Esophagus squamous epithelium (tissue), 5 donors: ENCODE results near the gene ANKRD9. TPM values are rescaled to one million over a fixed set of nuclear protein-coding genes. Genes with fewer than 3 reads are reported as not detected.

Experiments
- DNase-seq: peaks from one replicate; lab custom pipeline; 2025; lab: John Stamatoyannopoulos, UW
- H3K27ac ChIP-seq, 4 donors: fragments of 200-600 bp; sonication (generic); one replicate each; pipeline ENCODE4 v1.5.1; 2016 to 2019; ENCODE audit warnings: mild to moderate bottlenecking in 1 of 4
- H3K27me3 ChIP-seq, 4 donors: fragments of 200-600 bp; sonication (generic); 1 replicate in 3 of 4; 2 replicates in 1 of 4; pipeline versions ENCODE4 v1.5.1 to v1.6.0; 2017 to 2021; ENCODE audit warnings: antibody characterized with exemption in 1 of 4
- H3K36me3 ChIP-seq, 3 donors: fragments of 200-600 bp; sonication (generic); one replicate each; pipeline ENCODE4 v1.5.1; 2016 to 2019
- H3K4me1 ChIP-seq, 3 donors: fragments of 200-600 bp; sonication (generic); one replicate each; pipeline ENCODE4 v1.5.1; 2017 to 2019
- H3K4me3 ChIP-seq, 4 donors: fragments of 200-600 bp; sonication (generic); 1 replicate in 3 of 4; 2 replicates in 1 of 4; pipeline ENCODE4 v1.5.1; 2016 to 2019; ENCODE audit warnings: mild to moderate bottlenecking in 2 of 4, moderate library complexity in 1 of 4
- H3K9me3 ChIP-seq, 3 donors: fragments of 200-600 bp; sonication (generic); one replicate each; pipeline ENCODE4 v1.5.1; 2016 to 2019
- CTCF ChIP-seq, 6 experiments: fragments of 450-650 bp in 4 of 6; fragments of 200-600 bp in 2 of 6; sonication (generic) in 2 of 6; IDR thresholded peaks; one replicate each; pipeline ENCODE4 v1.5.1; 2016 to 2019; ENCODE audit warnings: antibody characterized with exemption in 6 of 6, mild to moderate bottlenecking in 4 of 6, moderate library complexity in 4 of 6
- POLR2A ChIP-seq, 4 donors: fragments of 450-650 bp; IDR thresholded peaks; one replicate each; pipeline ENCODE4 v1.6.1; 2017; ENCODE audit warnings: antibody characterized with exemption in 4 of 4, mild to moderate bottlenecking in 4 of 4, moderate library complexity in 3 of 4
- WGBS, 2 donors: methylation state at CpG; one replicate each; pipeline ENCODE4 v1.1.5; 2018; 5-methylcytosine and 5-hydroxymethylcytosine counted together
- intact Hi-C: fragments of 100-400 bp; cut with DNase I; formaldehyde crosslinking; loops from one replicate; pipeline ENCODE4 v1.15.0; 2022
- total RNA-seq, 4 donors: library from RNA; depleted of rRNA; stranded (reverse); fragments of >200 nt; gene quantifications; one replicate each; pipeline ENCODE4 v1.1.0, GENCODE V29; 2016
- donor health status: DM: yes; HTN: yes; CAD: no.

Gene ANKRD9
- total RNA-seq, 4 donors from 2014 or later = 20.0 to 39.0 (median 30.2) TPM

- intact Hi-C loops = no loop called here
- WGBS, 2 donors = 76% methylated on average over 7 to 13 of the region's 29 CpGs
- Histone ChIP-seq H3K4me3 (no peak overlapping the region), H3K27ac (no peak overlapping the region), H3K36me3 (no peaks in the 10 kb centered on the region), H3K27me3 (peaks cover 0 to 28% (median 3%) of the 10 kb centered on the region in 4 donors), H3K9me3 (no peaks in the 10 kb centered on the region), H3K4me1 (peaks cover 10 to 40% (median 22%) of the 10 kb centered on the region in 3 donors)
- DNase-seq = no peak
- TF ChIP-seq POLR2A (IDR thresholded peaks at IDR 0.05) (no peak), CTCF (IDR thresholded peaks at IDR 0.05) (no peak)
These were observed 30.9 kb upstream of the ANKRD9 start for GRCh38 chr14:102540315-102541028.

- no peak for DNase-seq
- Histone ChIP-seq H3K36me3 (no peaks in the 10 kb centered on the region), H3K27me3 (peaks cover 0 to 20% (median 0%) of the 10 kb centered on the region in 4 donors), H3K27ac (no peak overlapping the region), H3K4me1 (peaks cover 3 to 32% (median 16%) of the 10 kb centered on the region in 3 donors), H3K9me3 (no peaks in the 10 kb centered on the region), H3K4me3 (no peak overlapping the region)
- TF ChIP-seq POLR2A (IDR thresholded peaks at IDR 0.05) (no peak), CTCF (IDR thresholded peaks at IDR 0.05) (no peak)
- WGBS, 2 donors = 20% methylated on average over 2 of the region's 17 CpGs; no CpG with 5 or more reads in 1 of the 2 donors
- intact Hi-C loops = no loop called here
These were observed 30.2 kb upstream of the ANKRD9 start for GRCh38 chr14:102539544-102540314.

DNA sequence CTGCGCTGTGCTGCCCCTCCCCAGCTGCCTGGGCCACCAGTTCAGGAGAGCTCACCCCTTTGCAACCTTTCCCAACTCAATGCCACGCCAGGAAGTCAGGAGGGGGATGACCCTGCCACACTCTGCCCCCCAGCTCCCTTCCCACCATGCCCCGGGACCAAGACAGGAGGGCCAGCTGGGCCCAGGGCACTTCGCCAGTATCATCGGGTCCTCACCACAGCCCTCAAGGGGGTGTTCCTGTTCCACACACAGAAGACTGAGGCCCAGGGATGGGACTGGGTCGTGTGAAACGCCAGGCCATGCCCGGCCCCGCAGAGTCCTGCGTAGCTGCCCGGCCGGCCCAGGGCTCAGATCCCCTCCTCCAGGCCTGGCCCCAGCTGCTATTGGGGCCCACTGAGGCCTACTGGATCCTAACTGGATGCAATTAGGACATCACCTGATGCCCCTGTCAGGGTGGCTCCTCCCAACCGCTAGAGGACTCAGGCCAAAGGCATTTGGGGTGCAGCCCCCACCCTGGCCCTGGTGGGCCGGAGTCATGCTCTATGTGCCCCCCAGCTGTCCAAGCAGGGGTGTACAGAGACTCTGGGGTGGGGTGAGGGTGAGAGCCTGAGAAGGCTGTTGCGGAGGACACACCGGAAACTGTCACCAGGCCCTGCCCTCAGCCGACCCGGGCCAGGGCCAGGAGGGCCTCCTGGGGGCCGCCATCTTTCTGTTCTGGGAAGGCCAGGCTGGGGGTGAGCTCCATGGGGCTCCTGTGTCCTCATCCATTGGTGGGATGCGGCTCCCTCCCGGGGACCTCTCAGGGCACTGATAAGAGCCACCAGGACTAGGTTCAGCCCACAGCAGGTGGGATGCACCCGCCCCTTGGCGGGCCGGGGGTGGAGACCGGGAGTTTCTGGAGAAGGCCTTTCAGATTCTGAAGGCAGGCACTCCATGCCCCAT lies 29.3 kb upstream of the ANKRD9 start:
- 62 to 65% methylated on average over 8 to 9 of the region's 25 CpGs for WGBS, 2 donors
- peaks cover 0 to 12% (median 0%) of the 10 kb centered on the region in 4 donors for H3K27me3 ChIP-seq
- TF ChIP-seq POLR2A (IDR thresholded peaks at IDR 0.05) (no peak), CTCF (IDR thresholded peaks at IDR 0.05) (no peak)
- DNase-seq = no peak
- H3K4me3 ChIP-seq = no peak overlapping the region
- no peaks in the 10 kb centered on the region for H3K9me3 ChIP-seq
- peaks cover 0 to 24% (median 7%) of the 10 kb centered on the region in 3 donors for H3K4me1 ChIP-seq
- no peaks in the 10 kb centered on the region for H3K36me3 ChIP-seq
- H3K27ac ChIP-seq = no peak overlapping the region
- intact Hi-C loops = no loop called here

DNA sequence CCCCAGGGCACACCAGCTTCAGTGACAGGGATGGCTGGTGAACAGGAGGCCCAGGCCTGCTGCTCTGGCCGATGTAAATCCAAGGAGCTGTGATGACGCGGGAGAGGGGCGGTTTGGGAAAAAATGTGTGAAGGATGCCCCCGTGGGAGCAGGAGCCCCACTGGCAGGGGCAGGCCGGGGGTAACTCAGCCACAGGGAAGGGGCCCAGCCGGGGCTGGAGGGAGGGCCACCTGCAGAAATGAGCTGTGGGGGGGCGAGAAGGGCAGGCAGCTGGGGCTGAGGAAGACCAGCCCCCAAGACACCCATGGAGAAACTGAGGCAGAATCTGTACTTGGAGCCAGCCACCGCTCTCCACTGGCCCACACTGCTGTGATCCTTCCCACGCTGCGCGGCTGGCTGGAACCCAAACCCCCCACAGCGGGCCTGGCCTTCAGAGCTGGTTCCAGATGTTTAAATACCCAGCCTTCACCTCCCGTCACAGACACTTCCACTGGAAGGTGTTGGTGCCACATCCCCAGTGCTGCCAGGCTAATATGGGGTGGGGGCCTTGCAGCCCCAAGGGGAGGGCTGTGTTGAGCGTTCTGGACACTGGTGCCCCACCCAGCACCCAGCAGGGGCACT lies 28.5 kb upstream of the ANKRD9 start:
- H3K27me3 ChIP-seq = peaks cover 0 to 4% (median 0%) of the 10 kb centered on the region in 4 donors
- no peak for DNase-seq
- H3K27ac ChIP-seq = no peak overlapping the region
- WGBS, 2 donors = 73 to 79% methylated on average over 4 to 9 of the region's 15 CpGs
- TF ChIP-seq POLR2A (IDR thresholded peaks at IDR 0.05) (no peak), CTCF (IDR thresholded peaks at IDR 0.05) (no peak)
- H3K4me1 ChIP-seq = peaks cover 0 to 16% (median 6%) of the 10 kb centered on the region in 3 donors
- intact Hi-C loops = no loop called here
- no peaks in the 10 kb centered on the region for H3K36me3 ChIP-seq
- H3K4me3 ChIP-seq = no peak overlapping the region
- no peaks in the 10 kb centered on the region for H3K9me3 ChIP-seq
